Measurements from ENCODE around the gene CCDC33. TPM values are rescaled to one million over a fixed set of nuclear protein-coding genes. Genes with fewer than 3 reads are reported as not detected.

The CCDC33 gene
- total and polyA plus RNA-seq, 12 donors: not detected

DNA sequence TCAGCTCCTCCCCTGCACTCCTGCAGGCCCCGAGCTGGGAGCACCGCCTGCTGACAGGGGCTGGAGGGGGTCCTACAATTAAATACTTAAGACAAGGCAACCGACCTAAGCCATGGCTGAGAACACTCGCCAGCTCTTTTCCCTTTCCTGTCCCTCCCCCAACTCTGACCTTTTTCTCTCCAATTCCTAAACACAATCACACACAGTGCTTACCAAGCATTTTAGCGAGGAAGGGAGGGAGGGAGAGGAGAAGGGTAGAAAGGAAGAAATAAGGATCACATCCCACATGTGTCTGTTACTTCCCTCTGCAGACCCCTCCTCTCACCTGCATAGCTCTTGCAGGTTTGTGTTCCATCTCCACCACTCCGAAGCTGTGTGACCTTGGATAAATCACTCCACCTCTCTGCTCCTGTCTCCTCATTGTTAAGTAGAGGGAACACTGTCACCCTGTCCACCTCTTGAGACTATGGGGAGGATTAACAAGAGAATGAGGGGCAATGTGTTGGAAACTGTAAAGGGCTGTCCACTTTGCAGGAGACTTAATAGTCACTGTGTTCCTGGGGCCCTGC, 67.7 kb downstream of the CCDC33 start:
- Histone ChIP-seq H3K9me3 (no peaks in the 10 kb centered on the region), H3K27me3 (peaks cover 0 to 77% (median 39%) of the 10 kb centered on the region in 7 donors), H3K4me1 (peaks cover 0 to 13% (median 0%) of the 10 kb centered on the region in 9 donors), H3K36me3 (no peaks in the 10 kb centered on the region), H3K27ac (no peak overlapping the region), H3K4me3 (no peak overlapping the region)
- ATAC-seq (no peak), DNase-seq (no peak)
- 59 to 63% methylated on average over 6 of the region's 6 CpGs for WGBS, 2 donors
- TF ChIP-seq, protein P1, sequence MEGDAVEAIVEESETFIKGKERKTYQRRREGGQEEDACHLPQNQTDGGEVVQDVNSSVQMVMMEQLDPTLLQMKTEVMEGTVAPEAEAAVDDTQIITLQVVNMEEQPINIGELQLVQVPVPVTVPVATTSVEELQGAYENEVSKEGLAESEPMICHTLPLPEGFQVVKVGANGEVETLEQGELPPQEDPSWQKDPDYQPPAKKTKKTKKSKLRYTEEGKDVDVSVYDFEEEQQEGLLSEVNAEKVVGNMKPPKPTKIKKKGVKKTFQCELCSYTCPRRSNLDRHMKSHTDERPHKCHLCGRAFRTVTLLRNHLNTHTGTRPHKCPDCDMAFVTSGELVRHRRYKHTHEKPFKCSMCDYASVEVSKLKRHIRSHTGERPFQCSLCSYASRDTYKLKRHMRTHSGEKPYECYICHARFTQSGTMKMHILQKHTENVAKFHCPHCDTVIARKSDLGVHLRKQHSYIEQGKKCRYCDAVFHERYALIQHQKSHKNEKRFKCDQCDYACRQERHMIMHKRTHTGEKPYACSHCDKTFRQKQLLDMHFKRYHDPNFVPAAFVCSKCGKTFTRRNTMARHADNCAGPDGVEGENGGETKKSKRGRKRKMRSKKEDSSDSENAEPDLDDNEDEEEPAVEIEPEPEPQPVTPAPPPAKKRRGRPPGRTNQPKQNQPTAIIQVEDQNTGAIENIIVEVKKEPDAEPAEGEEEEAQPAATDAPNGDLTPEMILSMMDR (IDR thresholded peaks at IDR 0.05): no peak
- intact Hi-C loops (cut with DNase I): loop anchor here in 8 of 10 donors (1.0 to 10.0 kb wide), 7 partner anchors 52 to 329 kb away; partner anchors contain the start of gene CCDC33 (in 1 of the 8)

DNA sequence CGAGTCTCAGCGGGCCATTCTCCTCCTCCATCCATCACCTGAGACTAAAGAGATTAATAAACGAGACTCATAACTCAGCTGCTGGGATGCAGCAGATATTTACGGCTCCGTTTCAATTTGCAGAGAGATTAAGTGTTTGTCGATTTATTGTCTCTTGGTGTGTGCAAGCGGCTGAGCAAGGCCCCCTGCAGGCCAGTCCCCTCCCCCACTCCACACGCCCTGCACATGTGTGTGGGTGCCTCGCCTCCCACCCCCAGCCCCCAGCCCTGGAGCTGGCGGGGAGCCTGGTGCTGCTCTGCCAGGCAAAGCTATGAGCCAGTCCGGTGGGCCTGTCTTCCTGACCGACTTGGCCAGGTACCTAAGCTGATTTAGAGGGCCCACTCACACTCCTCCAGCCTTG, 68.3 kb downstream of the CCDC33 start:
- Histone ChIP-seq H3K4me3 (no peak overlapping the region), H3K9me3 (no peaks in the 10 kb centered on the region), H3K4me1 (peaks cover 0 to 13% (median 0%) of the 10 kb centered on the region in 9 donors), H3K36me3 (no peaks in the 10 kb centered on the region), H3K27ac (no peak overlapping the region), H3K27me3 (peaks cover 0 to 79% (median 39%) of the 10 kb centered on the region in 7 donors)
- WGBS, 2 donors: 68 to 75% methylated on average over 12 of the region's 12 CpGs
- DNase-seq: no peak
- TF ChIP-seq, protein P1 (IDR thresholded peaks at IDR 0.05): no peak
- ATAC-seq: no peak
- intact Hi-C loops (cut with DNase I): loop anchor here in 7 of 10 donors (5.0 to 10.0 kb wide), 4 partner anchors 52 to 330 kb away; partner anchors contain the start of gene CCDC33 (in 1 of the 7)

DNA sequence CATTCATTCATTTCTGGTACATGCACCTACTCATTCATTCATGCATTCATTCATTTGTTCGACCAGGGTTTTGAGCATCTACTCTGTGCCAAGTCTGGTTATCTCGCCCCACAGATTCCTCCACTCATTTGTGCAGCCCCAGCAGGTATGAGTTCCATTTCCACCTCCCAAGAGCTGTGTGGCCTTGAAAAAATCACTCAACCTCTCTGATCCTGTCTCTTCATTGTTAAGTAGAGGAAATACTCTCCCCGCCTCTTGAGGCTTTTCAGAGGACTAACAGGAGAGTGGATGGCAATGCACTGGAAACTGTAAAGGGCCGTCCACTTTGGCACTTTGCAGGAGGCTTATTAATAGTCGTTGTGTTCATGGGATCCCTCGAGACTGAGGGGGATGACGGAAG, 69.6 kb downstream of the CCDC33 start:
- no peak overlapping the region for H3K4me3 ChIP-seq
- intact Hi-C loops (cut with DNase I): loop anchor here in 5 of 10 donors (2.0 to 10.0 kb wide), 4 partner anchors 178 to 333 kb away; no protein-coding TSS in a partner anchor

DNA sequence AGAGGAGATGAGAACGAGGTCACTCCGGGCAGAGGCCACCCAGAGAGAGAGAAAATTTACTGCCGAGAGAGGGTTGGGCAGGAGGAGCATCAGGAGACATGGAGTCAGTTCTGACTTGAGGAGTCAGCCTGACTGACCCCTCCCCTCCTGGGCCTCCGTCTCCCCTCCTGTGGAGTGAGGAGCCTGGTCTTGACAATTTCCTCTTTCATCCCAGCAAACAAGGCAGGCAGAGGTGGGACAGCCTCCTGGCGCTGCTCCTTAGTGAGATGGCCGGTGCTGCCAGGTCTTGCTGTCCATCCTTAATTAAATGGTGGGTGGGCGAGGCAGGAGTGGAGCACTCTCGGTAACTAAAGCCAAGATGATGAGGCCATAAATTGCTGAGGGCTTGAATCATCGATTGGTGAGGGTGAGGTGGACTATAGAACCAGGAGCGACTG, 70.7 kb downstream of the CCDC33 start:
- peaks cover 0 to 64% (median 39%) of the 10 kb centered on the region in 7 donors for H3K27me3 ChIP-seq
- intact Hi-C loops (cut with DNase I): loop anchor here in 8 of 10 donors (1.0 to 10.0 kb wide), 5 partner anchors 179 to 334 kb away; no protein-coding TSS in a partner anchor
- TF ChIP-seq, protein P1 (IDR thresholded peaks at IDR 0.05): no peak
- H3K9me3 ChIP-seq: no peaks in the 10 kb centered on the region
- 55 to 57% methylated on average over 10 of the region's 10 CpGs for WGBS, 2 donors
- ATAC-seq (no peak), DNase-seq (no peak)
- H3K27ac ChIP-seq: no peak overlapping the region
- H3K4me3 ChIP-seq: no peak overlapping the region
- no peaks in the 10 kb centered on the region for H3K36me3 ChIP-seq
- H3K4me1 ChIP-seq: peaks cover 0 to 13% (median 0%) of the 10 kb centered on the region in 9 donors

More for the DNA sequence above, 69.6 kb downstream of the CCDC33 start:
- Histone ChIP-seq H3K36me3 (no peaks in the 10 kb centered on the region), H3K27ac (no peak overlapping the region), H3K9me3 (no peaks in the 10 kb centered on the region), H3K27me3 (peaks cover 0 to 75% (median 39%) of the 10 kb centered on the region in 7 donors), H3K4me1 (peaks cover 0 to 13% (median 0%) of the 10 kb centered on the region in 9 donors)
- WGBS, 2 donors: 70 to 73% methylated on average over 7 of the region's 7 CpGs
- DNase-seq: no peak
- ATAC-seq: no peak
- TF ChIP-seq, protein P1 (IDR thresholded peaks at IDR 0.05): no peak

All from heart right ventricle (tissue), 16 donors.